ENCODE measurements around the gene ITM2C.

Gene ITM2C

GRCh38 chr2:230850358-230850658, 14.4 kb upstream of the ITM2C start:
- DNase-seq (ENCODE audit: low read depth, low spot score) = no peak

- no peak for DNase-seq (ENCODE audit: low read depth, low spot score)
Measured at GRCh38 chr2:230852113-230852512, 12.6 kb upstream of the ITM2C start.

GRCh38 chr2:230861552-230862255, 3.0 kb upstream of the ITM2C start:
- no peak for DNase-seq (ENCODE audit: low read depth, low spot score)

GRCh38 chr2:230862292-230862691, 2.5 kb upstream of the ITM2C start:
- no peak for DNase-seq (ENCODE audit: low read depth, low spot score)

- DNase-seq (ENCODE audit: low read depth, low spot score) = no peak
Measured at GRCh38 chr2:230863031-230863430, 1.7 kb upstream of the ITM2C start.

- DNase-seq (ENCODE audit: low read depth, low spot score) = no peak
Measured at GRCh38 chr2:230863442-230864121, 1.2 kb upstream of the ITM2C start.

GRCh38 chr2:230864122-230864604, 579 bp upstream of the ITM2C start:
- DNase-seq (ENCODE audit: low read depth, low spot score) = no peak

GRCh38 chr2:230865307-230865765, 594 bp downstream of the ITM2C start:
- DNase-seq (ENCODE audit: low read depth, low spot score) = no peak

GRCh38 chr2:230865766-230866755, 1.3 kb downstream of the ITM2C start:
- no peak for DNase-seq (ENCODE audit: low read depth, low spot score)

- no peak for DNase-seq (ENCODE audit: low read depth, low spot score)
Measured at GRCh38 chr2:230866756-230867523, 2.2 kb downstream of the ITM2C start.

- DNase-seq (ENCODE audit: low read depth, low spot score) = no peak
Measured at GRCh38 chr2:230868161-230868946, 3.6 kb downstream of the ITM2C start.

GRCh38 chr2:230868947-230869913, 4.5 kb downstream of the ITM2C start:
- no peak for DNase-seq (ENCODE audit: low read depth, low spot score)

GRCh38 chr2:230869914-230870543, 5.3 kb downstream of the ITM2C start:
- DNase-seq (ENCODE audit: low read depth, low spot score) = no peak

- DNase-seq (ENCODE audit: low read depth, low spot score) = no peak
Measured at GRCh38 chr2:230870544-230871360, 6.0 kb downstream of the ITM2C start.

- DNase-seq (ENCODE audit: low read depth, low spot score) = no peak
Measured at GRCh38 chr2:230871361-230872150, 6.8 kb downstream of the ITM2C start.

GRCh38 chr2:230872151-230872967, 7.6 kb downstream of the ITM2C start:
- DNase-seq (ENCODE audit: low read depth, low spot score) = no peak
